ENCODE data around the gene PTPRG.

The PTPRG gene

GRCh38 chr3:62132027-62132602 lies 570.7 kb downstream of the PTPRG start:
- DNase-seq = no peak

GRCh38 chr3:62133015-62133414 lies 571.6 kb downstream of the PTPRG start:
- DNase-seq = no peak

- no peak for DNase-seq
Measured at GRCh38 chr3:62134061-62134496, 572.7 kb downstream of the PTPRG start.

GRCh38 chr3:62135741-62136140 lies 574.4 kb downstream of the PTPRG start:
- no peak for DNase-seq

- DNase-seq = no peak
Measured at GRCh38 chr3:62139957-62140356, 578.6 kb downstream of the PTPRG start.

- DNase-seq = no peak
Measured at GRCh38 chr3:62142331-62143085, 581.1 kb downstream of the PTPRG start.

GRCh38 chr3:62143843-62144450 lies 582.6 kb downstream of the PTPRG start:
- DNase-seq = no peak

- DNase-seq = no peak
Measured at GRCh38 chr3:62144482-62144881, 583.1 kb downstream of the PTPRG start.

GRCh38 chr3:62145086-62145757 lies 583.9 kb downstream of the PTPRG start:
- no peak for DNase-seq

- no peak for DNase-seq
Measured at GRCh38 chr3:62149539-62149938, 588.2 kb downstream of the PTPRG start.

GRCh38 chr3:62149962-62150361 lies 588.6 kb downstream of the PTPRG start:
- DNase-seq = no peak

GRCh38 chr3:62151591-62151990 lies 590.2 kb downstream of the PTPRG start:
- DNase-seq = no peak

GRCh38 chr3:62153231-62153630 lies 591.9 kb downstream of the PTPRG start:
- no peak for DNase-seq

- no peak for DNase-seq
Measured at GRCh38 chr3:62154457-62155148, 593.2 kb downstream of the PTPRG start.

GRCh38 chr3:62159056-62159708 lies 597.8 kb downstream of the PTPRG start:
- no peak for DNase-seq

- DNase-seq = no peak
Measured at GRCh38 chr3:62159709-62160092, 598.3 kb downstream of the PTPRG start.

- DNase-seq = no peak
Measured at GRCh38 chr3:62161371-62161770, 600.0 kb downstream of the PTPRG start.

- DNase-seq = no peak
Measured at GRCh38 chr3:62164196-62164595, 602.8 kb downstream of the PTPRG start.

GRCh38 chr3:62164746-62165145 lies 603.4 kb downstream of the PTPRG start:
- DNase-seq = no peak

GRCh38 chr3:62167566-62168262 lies 606.3 kb downstream of the PTPRG start:
- DNase-seq = no peak

GRCh38 chr3:62168356-62168755 lies 607.0 kb downstream of the PTPRG start:
- no peak for DNase-seq
